OCI-LY1 (cell line): Measurements from ENCODE around the gene SYT6.

Experiments
- H2AFZ ChIP-seq: fragments of 200-600 bp; sonication (generic), shearing (Covaris generic); 2 replicates; pipeline ENCODE4 v1.6.0; 2014; ENCODE audit warnings: antibody characterized with exemption, mild to moderate bottlenecking, low read length
- H3F3A ChIP-seq: fragments of 200-600 bp; sonication (generic), shearing (Covaris generic); 2 replicates; pipeline ENCODE4 v1.6.0; 2014; ENCODE audit warnings: mild to moderate bottlenecking, antibody characterized with exemption, low read length, moderate library complexity; ENCODE audit not compliant: insufficient read depth
- H3K27ac ChIP-seq: fragments of 200-600 bp; sonication (generic); 2 replicates; pipeline ENCODE4 v1.5.1; 2014; ENCODE audit warnings: low read length, mixed run types, mild to moderate bottlenecking, low read depth; ENCODE audit not compliant: poor library complexity, severe bottlenecking
- H3K27me3 ChIP-seq: fragments of 200-600 bp; sonication (generic); 2 replicates; pipeline ENCODE4 v1.6.0; 2014; ENCODE audit warnings: antibody characterized with exemption, mild to moderate bottlenecking, low read length, moderate library complexity; ENCODE audit not compliant: insufficient read depth
- H3K36me3 ChIP-seq: fragments of 200-600 bp; sonication (generic); 2 replicates; pipeline ENCODE4 v1.6.1; 2014; ENCODE audit warnings: mild to moderate bottlenecking, antibody characterized with exemption, low read length, moderate library complexity, mixed read lengths; ENCODE audit not compliant: insufficient read depth
- H3K4me1 ChIP-seq: fragments of 200-600 bp; sonication (generic); 2 replicates; pipeline ENCODE4 v1.5.1; 2014; ENCODE audit warnings: mild to moderate bottlenecking, low read length, moderate library complexity; ENCODE audit not compliant: insufficient read depth, severe bottlenecking
- H3K4me2 ChIP-seq: fragments of 200-600 bp; sonication (generic), shearing (Covaris generic); 2 replicates; pipeline ENCODE4 v1.6.1; 2014; ENCODE audit warnings: low read length
- H3K4me3 ChIP-seq: fragments of 200-600 bp; sonication (generic); 2 replicates; pipeline ENCODE4 v1.5.1; 2014; ENCODE audit warnings: low read length, low read depth, mild to moderate bottlenecking, mixed read lengths; ENCODE audit not compliant: poor library complexity, severe bottlenecking
- H3K79me2 ChIP-seq: fragments of 200-600 bp; shearing (Covaris generic); 2 replicates; pipeline ENCODE4 v1.6.1; 2016; ENCODE audit warnings: mixed run types, low read length, mixed read lengths; ENCODE audit not compliant: insufficient read depth
- H3K9ac ChIP-seq: fragments of 200-600 bp; sonication (generic), shearing (Covaris generic); 2 replicates; pipeline ENCODE4 v1.6.1; 2014; ENCODE audit warnings: mild to moderate bottlenecking, low read length, mixed read lengths
- H3K9me2 ChIP-seq: fragments of 200-600 bp; sonication (generic), shearing (Covaris generic); 2 replicates; pipeline ENCODE4 v1.6.1; 2014; ENCODE audit warnings: low read depth, mild to moderate bottlenecking, low read length, mixed read lengths
- H3K9me3 ChIP-seq: fragments of 200-600 bp; shearing (Covaris generic); 2 replicates; pipeline ENCODE4 v1.6.1; 2014; ENCODE audit warnings: low read length, mixed read lengths
- H4K20me1 ChIP-seq: fragments of 200-600 bp; sonication (generic), shearing (Covaris generic); 2 replicates; pipeline ENCODE4 v1.6.0; 2016; ENCODE audit warnings: mild to moderate bottlenecking, low read length; ENCODE audit not compliant: insufficient read depth
- EZH2 ChIP-seq: fragments of 200-600 bp; sonication (generic), shearing (Covaris generic); IDR thresholded peaks from 2 replicates; pipeline ENCODE4 v1.8.0; 2017; ENCODE audit warnings: borderline replicate concordance, mixed run types, mild to moderate bottlenecking, antibody characterized with exemption, low read length, moderate library complexity, mixed read lengths
- TF ChIP-seq, protein P1 (sequence below): fragments of 200-600 bp; sonication (generic), shearing (Covaris generic); IDR thresholded peaks from 2 replicates; pipeline ENCODE4 v1.5.1; 2017; ENCODE audit warnings: mild to moderate bottlenecking, antibody characterized with exemption, low read length, moderate library complexity, mixed read lengths

SYT6 gene

GRCh38 chr1:114099268-114099667 lies 54.4 kb downstream of the SYT6 start:
- H3K4me2 ChIP-seq = no peak overlapping the region
- TF ChIP-seq, protein P1, sequence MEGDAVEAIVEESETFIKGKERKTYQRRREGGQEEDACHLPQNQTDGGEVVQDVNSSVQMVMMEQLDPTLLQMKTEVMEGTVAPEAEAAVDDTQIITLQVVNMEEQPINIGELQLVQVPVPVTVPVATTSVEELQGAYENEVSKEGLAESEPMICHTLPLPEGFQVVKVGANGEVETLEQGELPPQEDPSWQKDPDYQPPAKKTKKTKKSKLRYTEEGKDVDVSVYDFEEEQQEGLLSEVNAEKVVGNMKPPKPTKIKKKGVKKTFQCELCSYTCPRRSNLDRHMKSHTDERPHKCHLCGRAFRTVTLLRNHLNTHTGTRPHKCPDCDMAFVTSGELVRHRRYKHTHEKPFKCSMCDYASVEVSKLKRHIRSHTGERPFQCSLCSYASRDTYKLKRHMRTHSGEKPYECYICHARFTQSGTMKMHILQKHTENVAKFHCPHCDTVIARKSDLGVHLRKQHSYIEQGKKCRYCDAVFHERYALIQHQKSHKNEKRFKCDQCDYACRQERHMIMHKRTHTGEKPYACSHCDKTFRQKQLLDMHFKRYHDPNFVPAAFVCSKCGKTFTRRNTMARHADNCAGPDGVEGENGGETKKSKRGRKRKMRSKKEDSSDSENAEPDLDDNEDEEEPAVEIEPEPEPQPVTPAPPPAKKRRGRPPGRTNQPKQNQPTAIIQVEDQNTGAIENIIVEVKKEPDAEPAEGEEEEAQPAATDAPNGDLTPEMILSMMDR = no peak
- TF ChIP-seq EZH2 = no peak
- H3K4me1 ChIP-seq = no peaks in the 10 kb centered on the region
- no peaks in the 10 kb centered on the region for H4K20me1 ChIP-seq
- 0 out of 2 replicates have a peak, but pooled peaks cover 3% of the 10 kb centered on the region for H3K27me3 ChIP-seq
- H3K79me2 ChIP-seq = no peaks in the 10 kb centered on the region
- H3K9ac ChIP-seq = no peak overlapping the region
- no peaks in the 10 kb centered on the region for H3K9me2 ChIP-seq
- no peaks in the 10 kb centered on the region for H3K36me3 ChIP-seq
- no peak overlapping the region for H3K4me3 ChIP-seq
- no peak overlapping the region for H3K27ac ChIP-seq
- no peaks in the 10 kb centered on the region for H3F3A ChIP-seq
- H2AFZ ChIP-seq = no peak overlapping the region
- H3K9me3 ChIP-seq = no peaks in the 10 kb centered on the region

DNA sequence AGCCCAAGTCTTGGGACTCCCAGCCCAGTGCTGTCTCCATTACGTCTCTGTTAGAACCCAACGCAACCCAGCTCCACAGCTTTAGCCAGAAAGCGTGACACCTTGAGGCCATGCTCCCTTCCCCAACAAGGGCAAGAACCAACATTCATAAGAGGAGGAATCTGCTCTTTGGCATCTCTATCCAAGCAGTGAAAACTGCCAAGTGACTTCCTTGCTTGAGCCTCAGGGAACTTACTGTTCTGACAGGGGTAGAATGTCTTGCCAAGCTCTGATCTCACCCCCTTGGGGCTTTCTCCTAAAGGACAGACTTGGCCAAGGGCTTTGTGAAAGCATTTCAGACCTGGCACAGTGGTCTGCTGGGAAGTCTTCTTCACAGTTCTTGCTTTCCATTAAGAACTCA lies 56.6 kb downstream of the SYT6 start:
- H3K36me3 ChIP-seq = no peaks in the 10 kb centered on the region
- H3K4me3 ChIP-seq = no peak overlapping the region
- no peak overlapping the region for H3K27ac ChIP-seq
- H4K20me1 ChIP-seq = no peaks in the 10 kb centered on the region
- H3K4me1 ChIP-seq = no peaks in the 10 kb centered on the region
- H3K79me2 ChIP-seq = no peaks in the 10 kb centered on the region
- no peaks in the 10 kb centered on the region for H3K9me3 ChIP-seq
- no peaks in the 10 kb centered on the region for H3F3A ChIP-seq
- no peak overlapping the region for H3K9ac ChIP-seq
- H3K4me2 ChIP-seq = no peak overlapping the region
- no peaks in the 10 kb centered on the region for H3K27me3 ChIP-seq
- H3K9me2 ChIP-seq = no peaks in the 10 kb centered on the region
- no peak overlapping the region for H2AFZ ChIP-seq
- TF ChIP-seq EZH2 = no peak
- TF ChIP-seq, protein P1 = no peak

DNA sequence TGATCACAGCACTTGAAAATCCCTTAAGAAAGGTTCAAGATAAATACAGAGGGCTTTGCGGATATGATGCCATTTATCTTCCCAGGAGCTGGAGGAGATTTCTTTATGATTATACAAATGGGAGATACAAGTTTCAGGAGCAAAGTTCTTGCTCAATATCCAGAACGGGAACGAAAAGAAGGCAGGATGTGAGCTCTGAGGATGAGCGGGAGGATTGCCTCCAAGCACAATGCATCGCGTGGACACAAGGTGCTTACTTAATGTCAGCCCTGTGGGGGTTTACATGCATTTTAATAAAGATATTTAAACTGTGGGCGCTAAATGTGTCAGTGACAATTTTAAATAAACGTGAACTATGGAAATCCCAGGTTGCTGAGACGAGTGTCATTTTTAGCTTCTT lies 59.0 kb downstream of the SYT6 start:
- H3F3A ChIP-seq = no peaks in the 10 kb centered on the region
- no peak overlapping the region for H2AFZ ChIP-seq
- H4K20me1 ChIP-seq = no peaks in the 10 kb centered on the region
- H3K9me3 ChIP-seq = no peaks in the 10 kb centered on the region
- H3K9me2 ChIP-seq = no peaks in the 10 kb centered on the region
- no peaks in the 10 kb centered on the region for H3K4me1 ChIP-seq
- H3K27ac ChIP-seq = no peak overlapping the region
- TF ChIP-seq, protein P1 = no peak
- no peak overlapping the region for H3K4me3 ChIP-seq
- no peaks in the 10 kb centered on the region for H3K36me3 ChIP-seq
- H3K27me3 ChIP-seq = no peaks in the 10 kb centered on the region
- H3K9ac ChIP-seq = no peak overlapping the region
- no peaks in the 10 kb centered on the region for H3K79me2 ChIP-seq
- H3K4me2 ChIP-seq = no peak overlapping the region
